Stomach (tissue), 4 donors: ENCODE data around the gene GPR87.

Source experiments
- CTCF ChIP-seq, 7 experiments: fragments of 450-650 bp in 4 of 7; fragments of 200-600 bp in 3 of 7; sonication (generic) in 3 of 7; IDR thresholded peaks; one replicate each; pipeline ENCODE4 v1.5.1; 2016 to 2019; ENCODE audit warnings: antibody characterized with exemption in 7 of 7, control low read depth in 2 of 7, mild to moderate bottlenecking in 1 of 7
- POLR2A ChIP-seq, 4 donors: fragments of 450-650 bp; IDR thresholded peaks; one replicate each; pipeline ENCODE4 v1.6.1; 2016; ENCODE audit warnings: antibody characterized with exemption in 4 of 4, control low read depth in 2 of 4, mild to moderate bottlenecking in 1 of 4, moderate library complexity in 1 of 4
- POLR2AphosphoS5 ChIP-seq, 3 donors: sonication (generic); formaldehyde crosslinking; IDR thresholded peaks; one replicate each; pipeline ENCODE4 v1.6.1; 2016; ENCODE audit warnings: antibody characterized with exemption in 3 of 3

DNA sequence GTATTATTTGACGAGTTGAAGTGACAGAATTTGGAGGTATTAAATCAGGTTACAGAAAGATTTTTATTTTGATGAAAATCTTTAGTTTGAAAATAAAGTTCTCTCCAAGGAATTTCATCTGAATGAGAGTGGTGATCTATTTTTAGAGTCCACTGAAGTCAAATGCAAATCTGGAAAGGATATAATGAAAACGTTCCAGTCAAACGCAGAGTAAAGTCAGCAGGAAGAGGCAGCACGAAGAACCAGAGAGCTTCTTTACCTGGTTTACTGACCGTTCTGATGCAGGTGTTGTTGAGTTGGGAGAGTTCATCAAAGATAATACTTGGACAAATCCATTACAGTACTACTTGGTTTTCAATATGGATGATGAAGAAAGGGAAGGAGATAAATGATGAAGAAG lies 47.0 kb downstream of the GPR87 start:
- TF ChIP-seq POLR2A (IDR thresholded peaks at IDR 0.05) (no peak), POLR2AphosphoS5 (IDR thresholded peaks at IDR 0.05) (no peak), CTCF (IDR thresholded peaks at IDR 0.05) (no peak)
